DMS114 treated with DMSO at 0.1 percent for 48 hours (cell line): ENCODE results near the gene PDLIM4.

ENCODE experiments used
- DNase-seq: peaks from one replicate; lab custom pipeline; 2025; ENCODE audit not compliant: unreplicated experiment; lab: John Stamatoyannopoulos, UW

PDLIM4 gene

DNA sequence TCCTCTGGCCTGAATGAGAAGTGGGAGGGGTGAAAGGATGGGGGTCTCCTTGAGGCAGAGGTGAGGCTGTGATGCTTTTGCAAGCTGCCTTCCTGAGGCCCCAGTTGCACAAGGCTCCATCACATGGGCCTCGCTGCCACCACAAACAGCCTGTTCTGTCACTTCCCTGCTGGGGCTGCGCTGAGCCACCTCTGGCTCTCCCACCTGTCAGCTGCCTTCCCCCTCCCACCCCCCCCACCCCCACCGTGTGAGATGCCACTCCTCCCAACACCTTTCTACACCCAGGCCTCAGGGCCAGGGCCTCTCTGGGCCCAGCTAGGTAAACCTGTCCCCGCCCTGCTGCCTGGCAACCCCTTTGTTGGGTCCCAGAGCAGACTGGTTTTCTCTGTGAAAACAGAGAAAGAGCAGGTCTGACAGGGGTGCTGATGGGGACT is 4.5 kb upstream of the PDLIM4 start:
- no peak for DNase-seq

DNA sequence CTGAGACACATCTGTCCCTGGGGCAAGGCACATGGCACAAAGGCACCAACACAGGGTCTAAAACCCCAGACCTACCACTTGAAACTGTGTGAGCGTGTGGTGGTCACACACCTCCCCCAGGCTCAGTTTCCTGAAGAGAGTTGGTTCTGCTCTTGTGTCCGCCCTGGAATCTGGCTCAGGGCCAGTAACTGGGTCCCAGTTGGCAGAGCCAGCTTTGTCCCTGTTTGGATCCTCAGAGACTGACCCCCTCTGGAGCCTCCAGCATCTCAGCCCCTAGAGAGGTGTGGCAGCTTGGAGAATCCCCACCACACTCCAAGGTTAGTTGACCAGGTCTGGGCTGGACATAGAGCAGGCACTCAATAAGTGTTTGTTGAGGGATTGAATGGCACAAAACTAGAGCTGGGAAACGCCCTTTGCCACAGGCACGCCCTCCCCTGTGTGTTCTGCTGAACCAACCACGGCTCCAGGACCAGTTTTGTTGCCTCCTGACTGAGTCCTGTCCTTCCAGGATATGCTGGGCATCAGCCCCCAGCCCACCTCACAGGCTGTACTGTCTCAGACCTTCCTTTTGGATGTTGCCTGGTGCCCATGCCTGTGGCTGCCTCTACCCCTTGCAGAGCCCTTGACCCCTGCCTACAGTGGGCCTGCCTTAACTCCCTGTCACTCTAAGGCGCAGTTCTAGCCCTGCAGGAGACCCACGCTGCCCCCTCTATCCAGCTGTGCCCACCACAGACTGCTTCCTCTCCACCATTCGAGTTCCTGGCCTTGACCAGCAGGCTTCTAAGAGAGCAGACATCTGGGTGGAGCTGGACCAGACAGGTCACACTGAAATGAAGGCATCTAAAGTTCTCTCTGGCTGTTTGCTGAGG is 3.8 kb upstream of the PDLIM4 start:
- DNase-seq = no peak

DNA sequence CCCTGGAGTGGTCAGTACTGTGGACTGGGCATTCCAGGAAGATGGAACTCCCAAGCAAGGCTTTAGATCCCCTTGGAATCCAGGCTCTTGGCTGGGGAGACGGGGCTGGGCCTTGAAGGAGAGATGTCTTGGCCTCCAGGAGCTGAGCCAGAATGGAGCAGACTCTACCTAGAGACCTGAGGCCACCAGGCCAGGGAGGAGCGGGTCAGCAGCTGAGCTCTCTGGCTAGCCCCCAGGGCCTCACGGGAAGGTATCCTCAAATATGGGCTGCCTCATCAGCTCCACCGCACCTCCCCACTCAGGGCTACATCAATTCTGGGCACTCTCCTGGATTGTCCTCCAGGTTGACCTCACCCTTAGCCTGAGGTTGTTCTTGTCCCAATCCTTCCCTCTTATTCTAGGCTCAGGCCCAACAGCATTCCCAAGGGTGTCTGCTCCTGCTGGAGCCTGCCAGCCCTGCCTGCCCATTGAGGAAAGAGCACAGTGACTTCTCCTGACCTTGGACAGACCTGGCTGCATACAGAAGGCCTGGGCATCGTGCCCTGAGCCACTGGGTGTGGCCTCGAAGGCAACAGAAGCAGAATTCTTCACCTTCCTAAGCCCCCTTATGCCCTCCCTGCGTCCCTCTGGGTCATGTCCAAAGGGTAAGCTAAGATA is 3.0 kb upstream of the PDLIM4 start:
- DNase-seq = no peak

- DNase-seq = no peak
Observed at GRCh38 chr5:132256086-132256782, 1.3 kb upstream of the PDLIM4 start.

DNA sequence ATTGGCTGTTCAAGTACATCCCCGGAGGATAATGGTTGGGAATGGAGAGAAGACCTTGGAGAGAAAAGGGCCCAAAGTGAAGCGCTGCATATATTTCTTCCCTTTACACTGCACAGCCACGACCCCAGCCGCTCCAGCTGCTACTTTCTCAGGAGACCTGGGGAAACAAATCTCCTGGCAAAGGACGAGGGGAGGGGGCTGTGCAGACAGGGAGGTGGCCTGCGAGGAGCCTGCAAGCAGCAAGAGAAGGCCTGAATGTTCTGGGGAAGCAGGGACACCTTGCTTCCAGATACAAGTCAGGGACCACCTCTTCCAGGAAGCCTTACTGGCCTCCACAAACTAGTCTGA is 739 bp upstream of the PDLIM4 start:
- DNase-seq = no peak

GRCh38 chr5:132258102-132259068 is 889 bp downstream of the PDLIM4 start:
- DNase-seq = no peak

GRCh38 chr5:132259069-132259851 is 1.8 kb downstream of the PDLIM4 start:
- no peak for DNase-seq

GRCh38 chr5:132260051-132260450 is 2.6 kb downstream of the PDLIM4 start:
- no peak for DNase-seq

DNA sequence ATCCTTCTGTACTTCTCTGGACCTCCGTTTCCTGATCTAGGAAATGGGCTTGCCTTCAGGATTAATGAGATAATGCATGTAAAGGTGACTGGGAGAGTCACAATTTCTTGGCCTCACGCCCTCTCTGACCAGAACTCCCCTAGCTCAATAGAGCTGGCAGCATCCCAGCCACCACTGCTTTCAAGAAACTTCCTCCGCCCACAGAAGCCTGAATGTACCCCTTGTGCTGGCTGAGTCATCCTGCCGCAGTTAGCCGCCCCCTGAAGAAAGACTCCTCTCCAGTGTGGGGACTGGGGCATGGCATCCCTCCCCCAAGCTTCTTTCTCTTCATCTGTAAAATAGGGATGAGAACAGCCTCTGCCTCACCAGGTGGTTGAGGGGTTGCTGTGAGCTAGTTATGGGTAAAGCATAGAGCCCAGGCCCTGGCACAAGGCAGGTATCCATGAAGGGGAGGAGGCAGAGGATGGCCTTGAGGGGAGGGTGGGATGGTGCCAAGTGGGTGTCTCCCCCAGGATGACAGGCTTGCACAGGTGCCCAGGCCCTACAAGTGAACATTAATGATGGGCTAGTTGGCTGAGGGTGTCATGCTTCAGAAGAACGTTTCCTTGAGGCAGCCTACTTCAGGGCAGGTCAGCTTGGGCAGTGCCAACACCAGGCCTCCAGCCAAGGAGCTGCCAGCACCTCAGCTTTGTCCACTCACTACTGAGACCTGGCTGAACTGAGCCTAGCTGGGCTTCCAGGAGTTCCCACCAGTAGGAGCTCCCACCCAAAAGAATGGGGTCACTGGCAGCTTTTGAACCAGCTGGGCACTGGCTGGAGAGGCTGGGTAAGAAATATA is 3.4 kb downstream of the PDLIM4 start:
- no peak for DNase-seq

GRCh38 chr5:132261881-132262845 is 4.7 kb downstream of the PDLIM4 start:
- no peak for DNase-seq

- DNase-seq = no peak
Observed at GRCh38 chr5:132262882-132263547, 5.5 kb downstream of the PDLIM4 start.

DNA sequence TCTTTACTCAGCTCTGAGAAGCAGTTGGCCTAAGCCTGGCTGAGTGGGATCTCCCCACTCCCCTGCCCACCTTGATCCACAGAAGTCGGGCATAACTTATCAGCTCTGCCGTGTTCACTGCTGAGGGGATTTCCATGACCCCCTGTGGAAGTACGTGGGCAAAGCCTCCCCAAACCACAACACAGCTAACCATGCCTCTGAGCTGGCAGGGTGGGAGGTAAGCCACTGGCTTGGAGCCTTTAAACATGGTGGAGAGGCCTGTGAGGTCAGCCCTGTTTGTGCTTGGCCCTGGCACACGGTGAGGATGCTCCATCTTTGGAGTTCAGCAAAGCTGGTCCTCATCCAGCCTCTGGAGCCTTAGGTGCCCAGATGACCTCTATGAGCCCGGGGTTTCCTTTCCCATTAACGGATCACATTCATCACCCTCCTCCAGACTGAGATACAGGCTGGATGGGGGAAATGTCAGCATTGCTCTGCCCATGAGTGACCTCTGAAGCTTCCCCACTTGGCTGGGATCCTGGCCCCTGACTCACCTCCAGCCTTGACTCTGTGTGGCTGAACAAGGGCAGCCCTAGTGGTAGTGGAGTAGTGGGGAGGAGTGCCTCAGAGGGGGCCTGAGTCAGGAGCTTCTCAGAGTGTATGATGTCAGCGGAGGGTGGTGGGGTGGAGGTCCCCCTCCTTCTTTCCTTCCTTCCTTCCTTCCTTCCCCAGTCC is 6.2 kb downstream of the PDLIM4 start:
- DNase-seq = no peak

DNA sequence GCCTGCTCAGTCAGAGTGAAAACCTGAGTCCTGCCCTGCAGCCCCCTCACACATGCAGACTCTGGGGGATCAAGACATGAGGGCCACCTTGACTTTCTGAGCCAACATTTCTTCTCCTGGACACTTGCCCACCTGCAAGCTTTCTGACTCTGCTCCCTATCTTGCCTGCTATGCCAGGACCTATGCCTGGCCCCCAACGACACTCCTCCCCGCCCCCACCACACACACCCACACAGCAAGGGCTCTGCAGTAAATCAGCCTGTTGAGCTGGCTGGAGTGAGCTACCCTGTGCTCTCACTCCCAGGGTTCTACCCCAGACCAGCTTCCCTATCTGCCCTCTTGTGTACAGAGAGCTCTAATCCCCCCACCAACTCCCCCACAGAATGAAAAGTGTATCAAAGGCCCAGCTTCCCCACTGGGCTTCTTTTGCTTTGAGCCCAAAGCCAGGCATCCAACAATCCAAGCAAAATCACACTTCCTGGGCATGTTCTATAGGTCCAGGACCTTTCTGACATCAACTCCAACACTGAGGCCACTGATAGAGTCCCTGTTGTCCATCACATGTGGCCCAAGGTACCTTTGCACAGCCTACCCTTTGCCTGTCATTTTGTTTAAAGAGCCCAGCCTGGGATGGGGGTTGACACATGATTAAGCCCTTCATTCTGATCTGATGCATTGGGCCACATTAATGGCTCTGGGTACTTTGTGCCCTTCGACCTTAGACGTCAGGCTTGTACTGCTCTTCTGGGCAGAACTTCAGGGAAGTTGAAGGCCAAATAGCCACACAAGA is 7.2 kb downstream of the PDLIM4 start:
- no peak for DNase-seq

DNA sequence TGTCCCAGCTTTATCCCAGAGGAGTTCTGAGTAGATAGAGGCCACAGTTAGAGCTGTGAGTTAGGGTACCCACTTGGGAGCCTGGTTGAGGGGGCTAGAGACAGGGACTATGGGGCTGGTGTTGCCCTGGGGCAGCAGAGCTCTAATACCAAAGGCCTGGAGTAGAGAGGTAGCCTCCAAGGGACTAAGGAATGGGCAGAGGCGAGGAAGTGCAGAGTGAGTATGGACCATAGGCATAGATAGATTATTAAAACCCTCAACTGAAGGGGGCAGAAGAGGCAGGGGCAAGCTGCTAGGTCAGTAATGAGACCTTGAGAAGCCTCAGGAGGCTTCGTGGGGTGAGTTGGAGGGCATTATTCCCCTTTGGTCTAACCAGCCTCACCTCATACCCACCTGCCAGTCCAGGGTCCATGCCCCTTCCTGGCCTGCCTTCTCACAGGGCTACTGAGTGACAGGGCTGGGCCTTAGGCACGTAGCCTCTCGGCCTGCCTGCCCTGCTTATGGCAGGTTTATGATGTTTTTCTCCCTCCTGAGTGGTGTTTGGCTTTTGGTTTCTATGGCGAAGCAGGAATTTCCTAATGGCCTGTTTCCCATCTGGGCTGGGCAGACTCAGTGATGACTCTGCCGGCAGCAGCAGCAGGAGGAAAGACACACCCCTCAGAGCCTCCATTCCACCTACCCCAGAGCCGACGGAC is 8.0 kb downstream of the PDLIM4 start:
- DNase-seq = no peak

GRCh38 chr5:132266031-132266835 is 8.7 kb downstream of the PDLIM4 start:
- DNase-seq = no peak
